ENCODE data around the gene ACSS1.

ACSS1 gene

GRCh38 chr20:24962182-24962492 lies 95.8 kb downstream of the ACSS1 start:
- H3K4me3 ChIP-seq (ENCODE audit: low read depth, low read length) = no peak overlapping the region
- no peak for TF ChIP-seq MYC (IDR thresholded peaks at IDR 0.05; ENCODE audit: low read depth, low read length)
- TF ChIP-seq, protein P1, sequence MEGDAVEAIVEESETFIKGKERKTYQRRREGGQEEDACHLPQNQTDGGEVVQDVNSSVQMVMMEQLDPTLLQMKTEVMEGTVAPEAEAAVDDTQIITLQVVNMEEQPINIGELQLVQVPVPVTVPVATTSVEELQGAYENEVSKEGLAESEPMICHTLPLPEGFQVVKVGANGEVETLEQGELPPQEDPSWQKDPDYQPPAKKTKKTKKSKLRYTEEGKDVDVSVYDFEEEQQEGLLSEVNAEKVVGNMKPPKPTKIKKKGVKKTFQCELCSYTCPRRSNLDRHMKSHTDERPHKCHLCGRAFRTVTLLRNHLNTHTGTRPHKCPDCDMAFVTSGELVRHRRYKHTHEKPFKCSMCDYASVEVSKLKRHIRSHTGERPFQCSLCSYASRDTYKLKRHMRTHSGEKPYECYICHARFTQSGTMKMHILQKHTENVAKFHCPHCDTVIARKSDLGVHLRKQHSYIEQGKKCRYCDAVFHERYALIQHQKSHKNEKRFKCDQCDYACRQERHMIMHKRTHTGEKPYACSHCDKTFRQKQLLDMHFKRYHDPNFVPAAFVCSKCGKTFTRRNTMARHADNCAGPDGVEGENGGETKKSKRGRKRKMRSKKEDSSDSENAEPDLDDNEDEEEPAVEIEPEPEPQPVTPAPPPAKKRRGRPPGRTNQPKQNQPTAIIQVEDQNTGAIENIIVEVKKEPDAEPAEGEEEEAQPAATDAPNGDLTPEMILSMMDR (IDR thresholded peaks at IDR 0.05; ENCODE audit: low read depth, low read length) = no peak
- TF ChIP-seq MAX (IDR thresholded peaks at IDR 0.05; ENCODE audit: low read depth, low read length) = no peak
- no peak for TF ChIP-seq POLR2A (IDR thresholded peaks at IDR 0.05; ENCODE audit: extremely low read depth, insufficient read length)
- no peak for DNase-seq (ENCODE audit: low read depth)

GRCh38 chr20:24961384-24962181 lies 96.4 kb downstream of the ACSS1 start:
- no peak for TF ChIP-seq MAX (IDR thresholded peaks at IDR 0.05; ENCODE audit: low read depth, low read length)
- TF ChIP-seq, protein P1 (IDR thresholded peaks at IDR 0.05; ENCODE audit: low read depth, low read length) = no peak
- no peak for TF ChIP-seq MYC (IDR thresholded peaks at IDR 0.05; ENCODE audit: low read depth, low read length)
- TF ChIP-seq POLR2A (IDR thresholded peaks at IDR 0.05; ENCODE audit: extremely low read depth, insufficient read length) = no peak
- H3K4me3 ChIP-seq (ENCODE audit: low read depth, low read length) = no peak overlapping the region
- no peak for DNase-seq (ENCODE audit: low read depth)

DNA sequence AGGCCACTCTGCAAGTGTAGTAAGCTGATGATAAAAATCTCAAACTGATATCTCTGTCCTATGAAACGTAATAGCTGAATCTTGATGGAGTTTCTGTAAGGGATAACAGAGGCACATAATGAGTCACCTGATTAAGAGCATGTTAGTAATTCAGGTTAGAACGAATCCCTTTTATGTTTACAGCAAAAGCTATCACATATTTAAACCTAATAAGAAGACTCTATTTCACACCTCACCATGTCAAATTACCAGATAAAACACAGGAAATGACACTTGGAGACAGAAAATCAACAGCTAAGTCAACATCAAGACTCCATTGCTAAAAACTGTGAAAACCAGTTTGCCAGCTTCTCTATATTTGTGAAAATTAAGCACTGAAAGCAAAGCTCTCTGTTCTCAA lies 97.1 kb downstream of the ACSS1 start:
- DNase-seq (ENCODE audit: low read depth) = no peak
- TF ChIP-seq MAX (IDR thresholded peaks at IDR 0.05; ENCODE audit: low read depth, low read length) (no peak), MYC (IDR thresholded peaks at IDR 0.05; ENCODE audit: low read depth, low read length) (no peak), POLR2A (IDR thresholded peaks at IDR 0.05; ENCODE audit: extremely low read depth, insufficient read length) (no peak)
- TF ChIP-seq, protein P1 (IDR thresholded peaks at IDR 0.05; ENCODE audit: low read depth, low read length) = no peak
- H3K4me3 ChIP-seq (ENCODE audit: low read depth, low read length) = no peak overlapping the region

DNA sequence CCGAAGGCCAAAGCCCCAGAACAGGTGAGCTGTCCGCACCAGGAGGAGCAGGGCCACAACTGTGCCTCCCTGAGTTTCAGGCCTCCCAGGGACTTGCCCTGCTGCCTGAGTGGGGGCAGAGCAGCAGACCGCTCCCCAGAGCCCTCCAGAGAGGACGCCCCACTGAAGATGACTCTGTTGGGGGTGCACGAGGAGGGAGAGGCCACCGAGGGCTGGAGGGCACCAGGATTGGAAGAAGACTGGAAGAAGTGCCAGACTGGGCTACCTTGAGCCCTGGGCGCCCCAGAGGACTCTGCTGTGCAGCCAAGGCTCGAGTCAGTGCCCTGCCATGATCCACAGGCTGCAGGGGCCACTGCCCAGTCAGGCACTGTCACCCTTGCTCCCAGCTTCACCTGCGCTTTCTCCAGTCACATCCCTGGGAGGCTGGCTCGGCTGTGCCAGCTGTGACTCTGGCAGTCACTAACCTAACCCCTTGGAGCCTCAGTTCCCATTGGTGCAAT lies 97.6 kb downstream of the ACSS1 start:
- TF ChIP-seq MAX (IDR thresholded peaks at IDR 0.05; ENCODE audit: low read depth, low read length) = no peak
- TF ChIP-seq MYC (IDR thresholded peaks at IDR 0.05; ENCODE audit: low read depth, low read length) = no peak
- no peak for TF ChIP-seq POLR2A (IDR thresholded peaks at IDR 0.05; ENCODE audit: extremely low read depth, insufficient read length)
- TF ChIP-seq, protein P1 (IDR thresholded peaks at IDR 0.05; ENCODE audit: low read depth, low read length) = no peak
- no peak for DNase-seq (ENCODE audit: low read depth)
- no peak overlapping the region for H3K4me3 ChIP-seq (ENCODE audit: low read depth, low read length)

GRCh38 chr20:24959591-24960301 lies 98.2 kb downstream of the ACSS1 start:
- TF ChIP-seq MAX (IDR thresholded peaks at IDR 0.05; ENCODE audit: low read depth, low read length) (no peak), POLR2A (IDR thresholded peaks at IDR 0.05; ENCODE audit: extremely low read depth, insufficient read length) (no peak), MYC (IDR thresholded peaks at IDR 0.05; ENCODE audit: low read depth, low read length) (no peak)
- DNase-seq (ENCODE audit: low read depth) = no peak
- no peak overlapping the region for H3K4me3 ChIP-seq (ENCODE audit: low read depth, low read length)
